Gastroesophageal sphincter (tissue), 3 donors: ENCODE data around the gene SEZ6L.

Source experiments
- POLR2A ChIP-seq, 2 donors: fragments of 450-650 bp; IDR thresholded peaks; one replicate each; pipeline ENCODE4 v1.6.1; 2017; ENCODE audit warnings: antibody characterized with exemption in 2 of 2, mild to moderate bottlenecking in 2 of 2, moderate library complexity in 1 of 2
- TF ChIP-seq, protein P1 (sequence below), 4 experiments: fragments of 200-600 bp in 2 of 4; fragments of 450-650 bp in 2 of 4; sonication (generic) in 1 of 4; IDR thresholded peaks; one replicate each; pipeline ENCODE4 v1.5.1; 2017 to 2019; ENCODE audit warnings: antibody characterized with exemption in 4 of 4, mild to moderate bottlenecking in 2 of 4, moderate library complexity in 2 of 4

DNA sequence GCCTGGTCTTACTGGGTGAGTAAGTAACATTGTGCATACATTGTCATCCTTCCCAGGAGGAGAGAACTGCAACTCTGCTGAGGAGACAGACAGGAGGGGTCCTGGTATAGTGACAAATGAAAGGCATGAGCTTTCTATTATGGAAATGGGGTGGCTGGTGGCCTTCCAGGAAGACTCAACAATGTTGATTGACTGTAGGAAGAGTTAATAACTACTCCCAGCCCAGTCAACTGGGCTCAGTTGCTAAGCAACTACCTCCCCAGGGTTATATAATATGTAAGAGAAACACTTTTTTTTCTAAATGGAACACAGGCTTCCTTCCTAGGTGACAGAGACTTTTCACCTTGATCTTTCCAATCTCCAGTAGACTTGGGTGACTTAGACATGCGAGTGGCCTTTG is 28.2 kb downstream of the SEZ6L start:
- TF ChIP-seq, protein P1, sequence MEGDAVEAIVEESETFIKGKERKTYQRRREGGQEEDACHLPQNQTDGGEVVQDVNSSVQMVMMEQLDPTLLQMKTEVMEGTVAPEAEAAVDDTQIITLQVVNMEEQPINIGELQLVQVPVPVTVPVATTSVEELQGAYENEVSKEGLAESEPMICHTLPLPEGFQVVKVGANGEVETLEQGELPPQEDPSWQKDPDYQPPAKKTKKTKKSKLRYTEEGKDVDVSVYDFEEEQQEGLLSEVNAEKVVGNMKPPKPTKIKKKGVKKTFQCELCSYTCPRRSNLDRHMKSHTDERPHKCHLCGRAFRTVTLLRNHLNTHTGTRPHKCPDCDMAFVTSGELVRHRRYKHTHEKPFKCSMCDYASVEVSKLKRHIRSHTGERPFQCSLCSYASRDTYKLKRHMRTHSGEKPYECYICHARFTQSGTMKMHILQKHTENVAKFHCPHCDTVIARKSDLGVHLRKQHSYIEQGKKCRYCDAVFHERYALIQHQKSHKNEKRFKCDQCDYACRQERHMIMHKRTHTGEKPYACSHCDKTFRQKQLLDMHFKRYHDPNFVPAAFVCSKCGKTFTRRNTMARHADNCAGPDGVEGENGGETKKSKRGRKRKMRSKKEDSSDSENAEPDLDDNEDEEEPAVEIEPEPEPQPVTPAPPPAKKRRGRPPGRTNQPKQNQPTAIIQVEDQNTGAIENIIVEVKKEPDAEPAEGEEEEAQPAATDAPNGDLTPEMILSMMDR (IDR thresholded peaks at IDR 0.05) = no peak
- no peak for TF ChIP-seq POLR2A (IDR thresholded peaks at IDR 0.05)
